Measurements from ENCODE around the gene ABLIM1. TPM values are rescaled to one million over a fixed set of nuclear protein-coding genes. Genes with fewer than 3 reads are reported as not detected.

Gene ABLIM1
- total RNA-seq, 1 experiment from 2014 or later = 79.3 TPM

DNA sequence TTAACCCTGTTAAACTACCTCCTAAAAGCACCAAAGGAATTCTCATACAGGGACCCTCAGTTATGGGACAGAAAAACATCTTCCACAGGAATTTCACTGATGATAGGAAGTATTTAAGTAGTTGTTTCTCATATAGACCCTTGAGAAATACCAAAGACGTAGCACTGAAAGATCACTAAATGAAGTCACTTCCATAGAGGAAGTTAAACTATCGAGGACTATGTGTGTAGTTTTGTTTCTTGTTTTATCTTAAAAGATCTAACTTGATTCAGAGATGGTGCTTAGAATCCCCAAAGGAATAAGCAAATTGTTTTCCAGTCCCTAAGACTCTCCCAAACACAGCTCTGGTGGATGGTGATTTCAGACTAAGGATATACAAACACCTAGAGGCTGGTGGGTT, 159.0 kb downstream of the ABLIM1 start:
- Mint-ChIP-seq H3K27ac (ENCODE audit: unreplicated experiment) (no peak overlapping the region), H3K4me3 (ENCODE audit: unreplicated experiment) (no peak overlapping the region), H3K4me1 (ENCODE audit: low read depth, unreplicated experiment) (peaks cover 7% of the 10 kb centered on the region), H3K36me3 (ENCODE audit: insufficient read depth, unreplicated experiment) (peaks cover 11% of the 10 kb centered on the region), H3K9me3 (ENCODE audit: unreplicated experiment) (no peaks in the 10 kb centered on the region), H3K27me3 (ENCODE audit: insufficient read depth, unreplicated experiment) (no peaks in the 10 kb centered on the region)
- intact Hi-C loops (cut with micrococcal nuclease; ENCODE audit: unreplicated experiment) = no loop called here
- Histone ChIP-seq H3K4me1 (peaks cover 5% of the 10 kb centered on the region; the same call in 1 of the 2 replicates), H3K36me3 (ENCODE audit: control insufficient read depth, insufficient read depth, low read length) (no peaks in the 10 kb centered on the region), H3K27me3 (replicated peaks; ENCODE audit: control insufficient read depth, insufficient read depth, low read length) (no peaks in the 10 kb centered on the region), H3K4me3 (ENCODE audit: low read depth, low read length) (no peak overlapping the region), H3K9me3 (no peaks in the 10 kb centered on the region)
- no peak for DNase-seq
- POLR2A ChIA-PET = no interaction called here
- TF ChIP-seq, protein P1, sequence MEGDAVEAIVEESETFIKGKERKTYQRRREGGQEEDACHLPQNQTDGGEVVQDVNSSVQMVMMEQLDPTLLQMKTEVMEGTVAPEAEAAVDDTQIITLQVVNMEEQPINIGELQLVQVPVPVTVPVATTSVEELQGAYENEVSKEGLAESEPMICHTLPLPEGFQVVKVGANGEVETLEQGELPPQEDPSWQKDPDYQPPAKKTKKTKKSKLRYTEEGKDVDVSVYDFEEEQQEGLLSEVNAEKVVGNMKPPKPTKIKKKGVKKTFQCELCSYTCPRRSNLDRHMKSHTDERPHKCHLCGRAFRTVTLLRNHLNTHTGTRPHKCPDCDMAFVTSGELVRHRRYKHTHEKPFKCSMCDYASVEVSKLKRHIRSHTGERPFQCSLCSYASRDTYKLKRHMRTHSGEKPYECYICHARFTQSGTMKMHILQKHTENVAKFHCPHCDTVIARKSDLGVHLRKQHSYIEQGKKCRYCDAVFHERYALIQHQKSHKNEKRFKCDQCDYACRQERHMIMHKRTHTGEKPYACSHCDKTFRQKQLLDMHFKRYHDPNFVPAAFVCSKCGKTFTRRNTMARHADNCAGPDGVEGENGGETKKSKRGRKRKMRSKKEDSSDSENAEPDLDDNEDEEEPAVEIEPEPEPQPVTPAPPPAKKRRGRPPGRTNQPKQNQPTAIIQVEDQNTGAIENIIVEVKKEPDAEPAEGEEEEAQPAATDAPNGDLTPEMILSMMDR (IDR thresholded peaks at IDR 0.05; ENCODE audit: insufficient read depth in 1 of 2, low read depth in 1 of 2, low read length in 1 of 2, severe bottlenecking in 1 of 2, unreplicated experiment in 1 of 2) = no peak
- CTCF ChIA-PET = interaction anchor here (0.7 to 1.0 kb wide), 2 partner anchors 19 to 25 kb away, joined by 3 to 5 read pairs; no protein-coding TSS in a partner anchor
- no TSS peak for BruUV-seq (replicated peaks)

DNA sequence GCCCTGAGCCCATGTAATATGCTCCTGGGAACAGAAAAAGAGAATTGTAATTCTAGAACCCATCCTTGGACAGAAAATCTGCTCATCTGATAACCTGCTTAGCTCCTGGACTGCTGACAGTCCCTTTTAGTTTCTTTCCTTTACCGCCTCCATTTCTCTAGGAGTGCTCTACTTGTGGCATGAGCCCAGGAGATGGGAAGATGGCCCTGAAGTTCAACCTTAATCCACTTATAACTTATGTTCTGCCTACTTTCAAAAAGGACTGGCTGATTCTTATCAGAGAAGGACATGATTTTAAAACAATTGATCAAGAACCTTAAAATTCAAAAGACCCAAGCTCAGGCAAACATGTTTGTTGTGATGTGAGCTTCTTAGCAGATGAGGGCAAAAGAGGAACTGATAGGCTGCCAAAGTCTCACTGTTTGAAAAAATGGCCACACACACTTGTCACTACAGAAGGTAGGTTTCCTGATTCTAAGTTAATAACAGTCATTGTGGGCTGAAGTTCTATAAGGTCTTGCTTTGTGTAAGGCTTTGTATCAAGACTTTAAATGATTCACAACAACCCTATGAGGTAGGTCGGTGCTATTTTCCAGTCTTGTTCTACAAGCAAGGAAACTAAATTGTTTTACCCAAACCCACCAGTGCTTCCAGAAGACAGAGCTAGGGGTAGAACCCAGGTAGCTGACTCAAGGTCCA, 159.5 kb downstream of the ABLIM1 start:
- CTCF ChIA-PET = no interaction called here
- H3K4me1 Mint-ChIP-seq (ENCODE audit: low read depth, unreplicated experiment) = peaks cover 7% of the 10 kb centered on the region
- intact Hi-C loops (cut with micrococcal nuclease; ENCODE audit: unreplicated experiment) = no loop called here
- H3K4me3 Mint-ChIP-seq (ENCODE audit: unreplicated experiment) = no peak overlapping the region
- no peak overlapping the region for H3K4me3 ChIP-seq (ENCODE audit: low read depth, low read length)
- BruUV-seq (replicated peaks) = no TSS peak
- H3K36me3 Mint-ChIP-seq (ENCODE audit: insufficient read depth, unreplicated experiment) = peaks cover 11% of the 10 kb centered on the region
- no peaks in the 10 kb centered on the region for H3K36me3 ChIP-seq (ENCODE audit: control insufficient read depth, insufficient read depth, low read length)
- TF ChIP-seq, protein P1 (IDR thresholded peaks at IDR 0.05; ENCODE audit: insufficient read depth in 1 of 2, low read depth in 1 of 2, low read length in 1 of 2, severe bottlenecking in 1 of 2, unreplicated experiment in 1 of 2) = no peak
- POLR2A ChIA-PET = no interaction called here
- H3K27me3 Mint-ChIP-seq (ENCODE audit: insufficient read depth, unreplicated experiment) = no peaks in the 10 kb centered on the region
- H3K9me3 Mint-ChIP-seq (ENCODE audit: unreplicated experiment) = no peaks in the 10 kb centered on the region
- H3K9me3 ChIP-seq = no peaks in the 10 kb centered on the region
- DNase-seq = no peak
- H3K27ac Mint-ChIP-seq (ENCODE audit: unreplicated experiment) = no peak overlapping the region
- H3K4me1 ChIP-seq = peaks cover 5% of the 10 kb centered on the region; the same call in 1 of the 2 replicates
- H3K27me3 ChIP-seq (replicated peaks; ENCODE audit: control insufficient read depth, insufficient read depth, low read length) = no peaks in the 10 kb centered on the region

DNA sequence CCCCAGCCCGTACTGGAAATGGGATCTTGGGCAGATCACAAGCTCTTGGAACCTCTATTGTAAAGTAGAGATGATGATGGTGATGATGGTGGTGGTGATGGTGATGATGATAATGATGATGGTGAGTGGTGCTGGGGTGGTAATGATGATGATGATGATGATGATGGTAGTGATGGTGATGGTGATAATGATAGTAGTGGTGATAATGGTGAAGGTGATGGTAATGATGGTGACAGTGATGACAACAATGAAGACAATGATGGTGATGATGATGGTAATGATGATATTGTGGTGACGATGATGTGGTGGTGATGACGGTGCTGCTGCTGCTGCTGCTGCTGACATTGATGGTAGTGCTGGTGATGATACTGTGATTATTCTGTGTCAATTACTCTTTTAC, 162.8 kb downstream of the ABLIM1 start:
- TF ChIP-seq, protein P1 (IDR thresholded peaks at IDR 0.05; ENCODE audit: insufficient read depth in 1 of 2, low read depth in 1 of 2, low read length in 1 of 2, severe bottlenecking in 1 of 2, unreplicated experiment in 1 of 2) = no peak
- peaks cover 4% of the 10 kb centered on the region; the same call in 1 of the 2 replicates for H3K4me1 ChIP-seq
- H3K36me3 ChIP-seq (ENCODE audit: control insufficient read depth, insufficient read depth, low read length) = no peaks in the 10 kb centered on the region
- DNase-seq = no peak
- Mint-ChIP-seq H3K27ac (ENCODE audit: unreplicated experiment) (no peak overlapping the region), H3K9me3 (ENCODE audit: unreplicated experiment) (no peaks in the 10 kb centered on the region), H3K4me3 (ENCODE audit: unreplicated experiment) (no peak overlapping the region), H3K36me3 (ENCODE audit: insufficient read depth, unreplicated experiment) (peaks cover 11% of the 10 kb centered on the region), H3K27me3 (ENCODE audit: insufficient read depth, unreplicated experiment) (no peaks in the 10 kb centered on the region), H3K4me1 (ENCODE audit: low read depth, unreplicated experiment) (peaks cover 7% of the 10 kb centered on the region)
- no peak overlapping the region for H3K4me3 ChIP-seq (ENCODE audit: low read depth, low read length)
- POLR2A ChIA-PET = no interaction called here
- no TSS peak for BruUV-seq (replicated peaks)
- H3K27me3 ChIP-seq (replicated peaks; ENCODE audit: control insufficient read depth, insufficient read depth, low read length) = no peaks in the 10 kb centered on the region
- CTCF ChIA-PET = no interaction called here
- H3K9me3 ChIP-seq = no peaks in the 10 kb centered on the region
- intact Hi-C loops (cut with micrococcal nuclease; ENCODE audit: unreplicated experiment) = no loop called here
